HG02870 (cell line): ENCODE results near the gene DPRX.

ENCODE experiments used
- ATAC-seq: cut with Tn5 transposase; IDR thresholded peaks from one replicate; pipeline ENCODE4 v1.9.1; 2021; ENCODE audit warnings: mild to moderate bottlenecking, moderate library complexity; ENCODE audit not compliant: unreplicated experiment

Gene DPRX

GRCh38 chr19:53631949-53632407 is at the start of gene DPRX:
Gene DPRX (plus strand): TSS chr19:53631999. CDS start chr19:53632107, 108 bp downstream.
- no peak for ATAC-seq

GRCh38 chr19:53583181-53583580 is 48.6 kb upstream of the DPRX start:
- ATAC-seq, result no peak

GRCh38 chr19:53586277-53586691 is 45.5 kb upstream of the DPRX start:
- no peak for ATAC-seq

- no peak for ATAC-seq
Observed at GRCh38 chr19:53594811-53595509, 36.8 kb upstream of the DPRX start.

- no peak for ATAC-seq
Observed at GRCh38 chr19:53595510-53595867, 36.3 kb upstream of the DPRX start.

- ATAC-seq, result no peak
Observed at GRCh38 chr19:53596056-53596455, 35.7 kb upstream of the DPRX start.

GRCh38 chr19:53597023-53597422 is 34.8 kb upstream of the DPRX start:
- no peak for ATAC-seq

GRCh38 chr19:53598361-53598760 is 33.4 kb upstream of the DPRX start:
- ATAC-seq, result no peak

GRCh38 chr19:53600217-53600616 is 31.6 kb upstream of the DPRX start:
- no peak for ATAC-seq

- no peak for ATAC-seq
Observed at GRCh38 chr19:53606031-53606430, 25.8 kb upstream of the DPRX start.

GRCh38 chr19:53608381-53608780 is 23.4 kb upstream of the DPRX start:
- no peak for ATAC-seq

- ATAC-seq, result no peak
Observed at GRCh38 chr19:53612762-53613526, 18.9 kb upstream of the DPRX start.

- ATAC-seq, result no peak
Observed at GRCh38 chr19:53621885-53622740, 9.7 kb upstream of the DPRX start.

GRCh38 chr19:53624771-53625545 is 6.8 kb upstream of the DPRX start:
- no peak for ATAC-seq

- no peak for ATAC-seq
Observed at GRCh38 chr19:53626486-53626885, 5.3 kb upstream of the DPRX start.

- no peak for ATAC-seq
Observed at GRCh38 chr19:53626976-53627375, 4.8 kb upstream of the DPRX start.

GRCh38 chr19:53634768-53635167 is 3.0 kb downstream of the DPRX start:
- ATAC-seq, result no peak

- ATAC-seq, result no peak
Observed at GRCh38 chr19:53639471-53639870, 7.7 kb downstream of the DPRX start.

GRCh38 chr19:53642381-53643099 is 10.7 kb downstream of the DPRX start:
- ATAC-seq, result no peak
